ENCODE data around the gene PAGE2.
"Not testable (repeated sequence)": the region's sequence is repeated elsewhere in the genome, so short reads cannot be mapped to it uniquely, and the experiment has no call there.

The PAGE2 gene

DNA sequence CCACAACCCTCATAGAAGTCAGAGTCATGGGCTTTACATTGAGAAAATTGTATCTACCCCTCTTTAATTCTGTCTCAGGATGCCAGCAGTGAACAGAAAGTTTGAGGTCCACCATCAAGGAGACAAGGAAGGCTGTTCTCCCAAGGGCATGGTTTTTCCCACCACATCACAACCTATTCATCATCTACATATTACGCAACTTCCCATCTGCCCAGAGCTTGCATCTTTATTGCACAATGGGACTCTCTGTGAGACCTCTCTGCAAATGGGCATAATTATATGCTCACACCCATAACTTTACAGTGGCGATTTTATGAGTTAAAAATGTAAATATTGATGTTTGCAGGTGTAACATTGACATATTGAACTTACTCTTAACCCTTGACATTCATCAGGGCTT is 38.9 kb downstream of the PAGE2 start:
- DNase-seq: no peak

DNA sequence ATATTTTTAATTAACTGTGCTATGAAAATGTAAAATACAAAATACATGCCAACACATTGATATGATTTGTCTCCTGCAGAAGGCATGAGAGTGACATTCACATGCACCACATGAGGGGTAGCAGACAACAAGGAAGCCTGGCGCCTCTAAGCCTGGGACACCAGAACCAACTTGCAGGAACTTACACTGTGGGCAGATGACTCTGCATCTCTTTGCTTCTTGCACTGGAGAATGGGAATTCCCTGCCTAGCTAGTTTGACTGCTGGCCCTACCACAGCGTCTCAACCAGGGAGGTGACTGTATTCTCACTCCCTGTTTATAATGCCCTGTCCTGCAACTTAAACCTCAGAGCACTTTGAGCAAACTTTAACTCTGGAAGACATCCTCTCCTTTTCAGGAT is 40.5 kb downstream of the PAGE2 start:
- DNase-seq: no peak

DNA sequence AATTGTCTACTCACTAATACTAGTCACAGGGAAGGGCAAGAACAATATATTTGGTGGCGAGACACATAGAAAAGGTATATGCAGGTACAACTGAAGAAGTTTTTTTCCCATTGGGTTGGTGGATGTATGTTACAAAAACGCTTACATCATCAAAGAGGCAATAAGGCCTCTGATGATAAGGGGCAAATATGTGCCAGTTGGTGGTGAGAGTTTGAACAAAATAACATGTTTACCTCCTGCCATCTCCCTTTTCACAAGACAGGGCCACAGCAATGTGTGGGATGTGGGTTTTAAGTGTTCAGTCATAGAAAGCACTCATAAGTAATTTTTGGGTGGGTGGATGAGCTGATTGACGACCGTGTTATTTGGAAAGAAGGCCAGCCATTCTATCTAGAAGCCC is 41.7 kb downstream of the PAGE2 start:
- no peak for DNase-seq

DNA sequence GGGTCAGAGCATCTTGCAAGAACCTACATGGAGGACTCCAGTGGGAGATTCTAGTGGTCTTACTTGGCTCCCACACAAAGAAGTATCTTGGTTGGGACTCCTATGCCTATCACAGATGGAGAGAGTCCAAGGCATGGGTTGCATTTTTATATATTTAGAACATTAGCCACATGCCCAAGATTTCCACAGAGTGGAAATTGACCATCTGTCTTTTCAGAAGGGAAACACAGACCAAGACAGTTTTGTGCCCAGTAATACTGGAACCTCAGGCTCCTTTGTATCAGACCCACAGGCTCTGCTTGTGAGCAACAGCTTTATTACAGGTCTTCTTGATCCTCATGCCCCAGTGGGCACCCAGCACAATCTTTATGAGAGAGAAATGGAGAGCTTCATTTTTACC is 43.6 kb downstream of the PAGE2 start:
- no peak for DNase-seq

DNA sequence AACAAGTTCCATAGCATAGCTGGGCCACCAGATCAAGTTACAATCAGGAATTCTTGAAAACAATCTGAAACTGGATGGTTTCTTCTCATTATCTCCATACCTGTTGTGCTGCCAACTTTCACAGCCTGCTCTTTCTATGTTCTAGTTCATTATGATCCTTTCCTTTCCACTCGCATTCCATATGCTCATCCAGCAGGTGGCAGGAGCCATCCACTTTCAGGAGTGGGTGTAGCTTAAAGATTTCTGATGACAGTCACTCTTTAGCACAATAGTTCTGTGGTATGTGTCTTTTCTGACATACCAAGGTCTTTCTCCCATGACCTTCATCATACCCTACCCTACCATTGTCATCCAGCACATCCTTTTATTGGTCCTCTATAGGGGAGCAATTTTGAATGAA is 46.4 kb downstream of the PAGE2 start:
- DNase-seq: peak; percentile 28

DNA sequence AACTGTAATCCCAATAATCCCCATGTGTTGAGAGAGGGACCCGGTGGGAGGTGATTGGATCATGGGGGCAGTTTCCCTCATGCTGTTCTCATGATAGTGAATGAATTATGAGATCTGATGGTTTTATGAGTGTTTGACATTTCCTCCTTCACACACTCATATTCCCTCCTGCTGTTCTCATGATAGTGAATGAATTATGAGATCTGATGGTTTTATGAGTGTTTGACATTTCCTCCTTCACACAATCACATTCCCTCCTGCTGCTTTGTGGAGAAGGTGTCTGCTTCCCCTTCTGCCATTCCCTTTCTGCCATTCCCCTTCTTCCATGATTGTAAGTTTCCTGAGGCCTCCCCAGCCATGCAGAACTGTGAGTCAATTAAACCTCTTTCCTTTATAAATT is 52.0 kb downstream of the PAGE2 start:
- DNase-seq: not testable (repeated sequence)

Data from stimulated activated CD8-positive, alpha-beta memory T cell treated with anti-CD3 and anti-CD28 coated beads, Interleukin-4, amount 100 ng/mL, for 48 hours (primary cell).